ENCODE measurements around the gene KCNMA1.

Gene KCNMA1

GRCh38 chr10:77105761-77106221, 531.8 kb downstream of the KCNMA1 start:
- no peaks in the 10 kb centered on the region for H3K4me1 ChIP-seq (ENCODE audit: insufficient read depth, low read length)
- no peaks in the 10 kb centered on the region for H3K27me3 ChIP-seq (ENCODE audit: insufficient read depth, low read length)
- H2AFZ ChIP-seq (ENCODE audit: low read depth, low read length), result no peak overlapping the region
- H3K4me3 ChIP-seq (ENCODE audit: low read length), result no peak overlapping the region
- H3K9me3 ChIP-seq (ENCODE audit: low read length), result no peaks in the 10 kb centered on the region
- H3K36me3 ChIP-seq (ENCODE audit: insufficient read depth, low read length), result no peaks in the 10 kb centered on the region

GRCh38 chr10:77104459-77104980, 533.1 kb downstream of the KCNMA1 start:
- Histone ChIP-seq H2AFZ (ENCODE audit: low read depth, low read length) (no peak overlapping the region), H3K9me3 (ENCODE audit: low read length) (no peaks in the 10 kb centered on the region), H3K36me3 (ENCODE audit: insufficient read depth, low read length) (no peaks in the 10 kb centered on the region), H3K4me3 (ENCODE audit: low read length) (no peak overlapping the region), H3K4me1 (ENCODE audit: insufficient read depth, low read length) (no peaks in the 10 kb centered on the region), H3K27me3 (ENCODE audit: insufficient read depth, low read length) (no peaks in the 10 kb centered on the region)

GRCh38 chr10:77103213-77103612, 534.4 kb downstream of the KCNMA1 start:
- no peak overlapping the region for H2AFZ ChIP-seq (ENCODE audit: low read depth, low read length)
- H3K27me3 ChIP-seq (ENCODE audit: insufficient read depth, low read length), result no peaks in the 10 kb centered on the region
- H3K4me1 ChIP-seq (ENCODE audit: insufficient read depth, low read length), result no peaks in the 10 kb centered on the region
- H3K4me3 ChIP-seq (ENCODE audit: low read length), result no peak overlapping the region
- H3K9me3 ChIP-seq (ENCODE audit: low read length), result no peaks in the 10 kb centered on the region
- no peaks in the 10 kb centered on the region for H3K36me3 ChIP-seq (ENCODE audit: insufficient read depth, low read length)

- H3K4me3 ChIP-seq (ENCODE audit: low read length), result no peak overlapping the region
- no peaks in the 10 kb centered on the region for H3K9me3 ChIP-seq (ENCODE audit: low read length)
- no peaks in the 10 kb centered on the region for H3K27me3 ChIP-seq (ENCODE audit: insufficient read depth, low read length)
- no peak overlapping the region for H2AFZ ChIP-seq (ENCODE audit: low read depth, low read length)
- no peaks in the 10 kb centered on the region for H3K36me3 ChIP-seq (ENCODE audit: insufficient read depth, low read length)
- no peaks in the 10 kb centered on the region for H3K4me1 ChIP-seq (ENCODE audit: insufficient read depth, low read length)
Observed at GRCh38 chr10:77101341-77101740, 536.3 kb downstream of the KCNMA1 start.

- no peaks in the 10 kb centered on the region for H3K9me3 ChIP-seq (ENCODE audit: low read length)
- H2AFZ ChIP-seq (ENCODE audit: low read depth, low read length), result no peak overlapping the region
- no peak overlapping the region for H3K4me3 ChIP-seq (ENCODE audit: low read length)
- no peaks in the 10 kb centered on the region for H3K36me3 ChIP-seq (ENCODE audit: insufficient read depth, low read length)
- no peaks in the 10 kb centered on the region for H3K4me1 ChIP-seq (ENCODE audit: insufficient read depth, low read length)
- H3K27me3 ChIP-seq (ENCODE audit: insufficient read depth, low read length), result no peaks in the 10 kb centered on the region
Observed at GRCh38 chr10:77099136-77099535, 538.5 kb downstream of the KCNMA1 start.

- Histone ChIP-seq H3K36me3 (ENCODE audit: insufficient read depth, low read length) (no peaks in the 10 kb centered on the region), H3K27me3 (ENCODE audit: insufficient read depth, low read length) (no peaks in the 10 kb centered on the region), H3K4me3 (ENCODE audit: low read length) (no peak overlapping the region), H3K9me3 (ENCODE audit: low read length) (no peaks in the 10 kb centered on the region), H2AFZ (ENCODE audit: low read depth, low read length) (no peak overlapping the region), H3K4me1 (ENCODE audit: insufficient read depth, low read length) (no peaks in the 10 kb centered on the region)
Observed at GRCh38 chr10:77097625-77098024, 540.0 kb downstream of the KCNMA1 start.

GRCh38 chr10:77093126-77093525, 544.5 kb downstream of the KCNMA1 start:
- no peak overlapping the region for H2AFZ ChIP-seq (ENCODE audit: low read depth, low read length)
- H3K9me3 ChIP-seq (ENCODE audit: low read length), result no peaks in the 10 kb centered on the region
- H3K36me3 ChIP-seq (ENCODE audit: insufficient read depth, low read length), result no peaks in the 10 kb centered on the region
- H3K4me3 ChIP-seq (ENCODE audit: low read length), result no peak overlapping the region
- H3K4me1 ChIP-seq (ENCODE audit: insufficient read depth, low read length), result no peaks in the 10 kb centered on the region
- H3K27me3 ChIP-seq (ENCODE audit: insufficient read depth, low read length), result no peaks in the 10 kb centered on the region

GRCh38 chr10:77091597-77092165, 545.9 kb downstream of the KCNMA1 start:
- Histone ChIP-seq H3K4me3 (ENCODE audit: low read length) (no peak overlapping the region), H2AFZ (ENCODE audit: low read depth, low read length) (no peak overlapping the region), H3K27me3 (ENCODE audit: insufficient read depth, low read length) (no peaks in the 10 kb centered on the region), H3K36me3 (ENCODE audit: insufficient read depth, low read length) (no peaks in the 10 kb centered on the region), H3K4me1 (ENCODE audit: insufficient read depth, low read length) (no peaks in the 10 kb centered on the region), H3K9me3 (ENCODE audit: low read length) (no peaks in the 10 kb centered on the region)

GRCh38 chr10:77090381-77091356, 546.9 kb downstream of the KCNMA1 start:
- no peaks in the 10 kb centered on the region for H3K27me3 ChIP-seq (ENCODE audit: insufficient read depth, low read length)

GRCh38 chr10:77087366-77087765, 550.2 kb downstream of the KCNMA1 start:
- Histone ChIP-seq H3K9me3 (ENCODE audit: low read length) (no peaks in the 10 kb centered on the region), H3K27me3 (ENCODE audit: insufficient read depth, low read length) (no peaks in the 10 kb centered on the region), H3K4me1 (ENCODE audit: insufficient read depth, low read length) (no peaks in the 10 kb centered on the region), H2AFZ (ENCODE audit: low read depth, low read length) (no peak overlapping the region), H3K36me3 (ENCODE audit: insufficient read depth, low read length) (no peaks in the 10 kb centered on the region), H3K4me3 (ENCODE audit: low read length) (no peak overlapping the region)

More at GRCh38 chr10:77090381-77091356, 546.9 kb downstream of the KCNMA1 start:
- Histone ChIP-seq H2AFZ (ENCODE audit: low read depth, low read length) (no peak overlapping the region), H3K36me3 (ENCODE audit: insufficient read depth, low read length) (no peaks in the 10 kb centered on the region), H3K9me3 (ENCODE audit: low read length) (no peaks in the 10 kb centered on the region), H3K4me1 (ENCODE audit: insufficient read depth, low read length) (no peaks in the 10 kb centered on the region), H3K4me3 (ENCODE audit: low read length) (no peak overlapping the region)

- Histone ChIP-seq H3K4me1 (ENCODE audit: insufficient read depth, low read length) (no peaks in the 10 kb centered on the region), H3K36me3 (ENCODE audit: insufficient read depth, low read length) (no peaks in the 10 kb centered on the region), H3K9me3 (ENCODE audit: low read length) (no peaks in the 10 kb centered on the region), H3K27me3 (ENCODE audit: insufficient read depth, low read length) (no peaks in the 10 kb centered on the region), H3K4me3 (ENCODE audit: low read length) (no peak overlapping the region), H2AFZ (ENCODE audit: low read depth, low read length) (no peak overlapping the region)
Observed at GRCh38 chr10:77086081-77086480, 551.5 kb downstream of the KCNMA1 start.

- Histone ChIP-seq H3K27me3 (ENCODE audit: insufficient read depth, low read length) (no peaks in the 10 kb centered on the region), H2AFZ (ENCODE audit: low read depth, low read length) (no peak overlapping the region), H3K4me1 (ENCODE audit: insufficient read depth, low read length) (no peaks in the 10 kb centered on the region), H3K9me3 (ENCODE audit: low read length) (no peaks in the 10 kb centered on the region), H3K4me3 (ENCODE audit: low read length) (no peak overlapping the region), H3K36me3 (ENCODE audit: insufficient read depth, low read length) (no peaks in the 10 kb centered on the region)
Observed at GRCh38 chr10:77085344-77085743, 552.3 kb downstream of the KCNMA1 start.

- H3K4me1 ChIP-seq (ENCODE audit: insufficient read depth, low read length), result no peaks in the 10 kb centered on the region
- H2AFZ ChIP-seq (ENCODE audit: low read depth, low read length), result no peak overlapping the region
- no peak overlapping the region for H3K4me3 ChIP-seq (ENCODE audit: low read length)
- no peaks in the 10 kb centered on the region for H3K9me3 ChIP-seq (ENCODE audit: low read length)
- H3K27me3 ChIP-seq (ENCODE audit: insufficient read depth, low read length), result no peaks in the 10 kb centered on the region
- no peaks in the 10 kb centered on the region for H3K36me3 ChIP-seq (ENCODE audit: insufficient read depth, low read length)
Observed at GRCh38 chr10:77084431-77085144, 553.0 kb downstream of the KCNMA1 start.
